HUES64 (cell line): ENCODE data around the gene KCNE4.

Experiments
- H3K27ac ChIP-seq: 2 replicates; pipeline ENCODE4 v1.7.0; 2013; ENCODE audit warnings: low read depth, low read length, inconsistent platforms
- H3K27me3 ChIP-seq: 2 replicates; pipeline ENCODE4 v1.6.1; 2013; ENCODE audit warnings: mild to moderate bottlenecking, low read length; ENCODE audit not compliant: insufficient read depth
- H3K36me3 ChIP-seq: 2 replicates; pipeline ENCODE4 v1.6.1; 2013; ENCODE audit warnings: mild to moderate bottlenecking, low read length; ENCODE audit not compliant: insufficient read depth
- H3K4me1 ChIP-seq: 2 replicates; pipeline ENCODE4 v1.6.1; 2013; ENCODE audit warnings: mild to moderate bottlenecking, low read length, moderate library complexity; ENCODE audit not compliant: insufficient read depth
- H3K4me3 ChIP-seq: 2 replicates; pipeline ENCODE4 v1.5.1; 2013; ENCODE audit warnings: mild to moderate bottlenecking, low read length, moderate library complexity
- H3K9ac ChIP-seq: 2 replicates; pipeline ENCODE4 v1.6.1; 2013; ENCODE audit warnings: mild to moderate bottlenecking, low read depth, low read length
- H3K9me3 ChIP-seq: 2 replicates; pipeline ENCODE4 v1.6.1; 2013; ENCODE audit warnings: low read depth, low read length; ENCODE audit not compliant: insufficient read depth
- WGBS: fragments of 150-250, 120-280 bp; methylation state at CpG from one replicate; pipeline ENCODE4 v1.1.7; 2013; ENCODE audit warnings: missing lambda C conversion rate; 5-methylcytosine and 5-hydroxymethylcytosine counted together

Gene KCNE4

GRCh38 chr2:223042284-223042683 lies 9.7 kb upstream of the KCNE4 start:
- WGBS: 97% methylated on average over 2 of the region's 2 CpGs
- no peaks in the 10 kb centered on the region for H3K9me3 ChIP-seq

GRCh38 chr2:223042704-223043118 lies 9.3 kb upstream of the KCNE4 start:
- WGBS: 79% methylated on average over 1 of the region's 1 CpG
- Histone ChIP-seq H3K4me1 (peaks cover 20% of the 10 kb centered on the region), H3K9me3 (no peaks in the 10 kb centered on the region), H3K27ac (no peak overlapping the region), H3K36me3 (no peaks in the 10 kb centered on the region), H3K9ac (no peak overlapping the region), H3K4me3 (no peak overlapping the region), H3K27me3 (no peaks in the 10 kb centered on the region)

More at GRCh38 chr2:223042284-223042683, 9.7 kb upstream of the KCNE4 start:
- Histone ChIP-seq H3K9ac (no peak overlapping the region), H3K4me1 (peaks cover 24% of the 10 kb centered on the region), H3K27ac (no peak overlapping the region), H3K27me3 (no peaks in the 10 kb centered on the region), H3K36me3 (no peaks in the 10 kb centered on the region), H3K4me3 (no peak overlapping the region)

- no peaks in the 10 kb centered on the region for H3K36me3 ChIP-seq
- H3K4me3 ChIP-seq: no peak overlapping the region
- 98% methylated on average over 7 of the region's 7 CpGs for WGBS
- peaks cover 13% of the 10 kb centered on the region for H3K4me1 ChIP-seq
- H3K27me3 ChIP-seq: no peaks in the 10 kb centered on the region
- no peaks in the 10 kb centered on the region for H3K9me3 ChIP-seq
- no peak overlapping the region for H3K9ac ChIP-seq
- H3K27ac ChIP-seq: no peak overlapping the region
Observed at GRCh38 chr2:223043164-223043941, 8.6 kb upstream of the KCNE4 start.

DNA sequence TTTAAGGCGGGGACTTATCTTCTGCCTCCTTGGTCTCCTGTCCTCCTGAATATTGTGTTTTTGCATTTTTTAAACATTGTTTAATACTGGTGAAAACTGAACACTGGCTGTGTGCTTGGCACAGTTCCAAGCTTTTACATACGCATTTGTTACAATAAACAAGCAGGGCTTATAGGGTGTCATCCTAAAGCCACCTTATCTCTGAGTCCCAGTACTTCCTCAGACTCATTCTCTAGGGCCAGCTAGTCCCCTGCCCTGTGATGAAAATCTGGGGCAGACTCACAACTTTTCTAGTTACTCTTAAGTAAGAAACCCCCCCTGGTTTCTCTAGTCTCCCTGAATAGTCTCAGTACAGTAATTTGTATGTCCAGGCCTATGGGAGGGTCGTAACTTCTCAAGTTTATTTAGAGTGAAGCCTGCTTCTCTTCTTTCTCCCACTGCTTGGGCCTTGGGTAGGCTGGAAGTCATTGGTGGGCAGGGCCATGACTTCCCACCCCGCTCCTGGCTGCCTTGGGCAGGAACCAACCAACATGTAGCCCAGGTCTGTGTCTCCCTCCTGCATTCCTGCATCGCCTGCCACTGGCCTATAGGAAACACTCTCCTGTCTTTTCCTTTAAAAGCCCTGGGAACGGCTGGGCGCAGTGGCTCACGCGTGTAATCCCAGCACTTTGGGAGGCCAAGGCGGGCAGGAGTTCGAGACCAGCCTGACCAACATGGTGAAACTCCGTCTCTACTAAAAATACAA lies 7.7 kb upstream of the KCNE4 start:
- Histone ChIP-seq H3K27me3 (no peaks in the 10 kb centered on the region), H3K36me3 (no peaks in the 10 kb centered on the region), H3K27ac (no peak overlapping the region), H3K9me3 (no peaks in the 10 kb centered on the region), H3K4me3 (no peak overlapping the region), H3K9ac (no peak overlapping the region), H3K4me1 (peaks cover 5% of the 10 kb centered on the region; the same call in 1 of the 2 replicates)
- WGBS: 94% methylated on average over 12 of the region's 12 CpGs

DNA sequence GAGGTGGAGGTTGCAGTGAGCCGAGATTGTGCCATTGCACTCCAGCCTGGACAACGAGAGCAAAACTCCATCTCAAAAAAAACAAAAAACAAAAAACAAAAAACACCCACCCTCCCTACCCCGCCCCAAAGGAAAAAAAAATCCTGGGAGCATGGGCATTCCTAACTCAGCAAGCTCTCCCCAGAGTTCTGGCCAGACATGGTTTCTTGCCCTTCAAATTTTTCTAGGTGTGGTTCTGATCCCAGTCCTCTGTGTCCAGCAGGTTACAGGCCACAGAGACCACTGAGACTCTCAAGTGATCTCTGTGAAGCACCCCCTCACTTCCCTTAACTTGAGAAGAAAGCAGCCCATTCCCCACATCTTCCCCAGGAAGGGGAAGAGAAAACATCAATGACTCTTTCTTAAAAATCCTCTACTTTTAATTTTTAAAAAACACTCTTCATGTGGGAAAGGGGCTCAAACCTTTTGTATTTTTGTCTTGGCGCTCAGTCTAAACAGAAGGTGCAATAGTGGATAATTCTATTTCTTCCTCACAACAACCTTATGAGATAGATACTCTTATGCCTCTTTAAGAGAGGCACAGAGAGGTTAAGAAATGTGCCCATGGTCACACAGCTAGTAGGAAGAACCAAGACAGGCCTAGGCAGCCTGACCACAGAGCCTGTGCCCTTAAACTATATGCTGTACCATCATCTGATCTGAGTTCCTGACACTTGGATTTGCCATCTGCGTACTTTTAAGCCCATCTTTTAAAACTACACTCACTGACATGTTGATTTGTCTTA lies 6.9 kb upstream of the KCNE4 start:
- Histone ChIP-seq H3K9ac (no peak overlapping the region), H3K9me3 (no peaks in the 10 kb centered on the region), H3K36me3 (no peaks in the 10 kb centered on the region), H3K4me3 (no peak overlapping the region), H3K27ac (no peak overlapping the region), H3K27me3 (no peaks in the 10 kb centered on the region), H3K4me1 (peaks cover 5% of the 10 kb centered on the region; the same call in 1 of the 2 replicates)
- 96% methylated on average over 4 of the region's 5 CpGs for WGBS

GRCh38 chr2:223046470-223047040 lies 5.4 kb upstream of the KCNE4 start:
- Histone ChIP-seq H3K4me1 (peaks cover 8% of the 10 kb centered on the region), H3K4me3 (no peak overlapping the region), H3K9ac (no peak overlapping the region), H3K27ac (no peak overlapping the region), H3K9me3 (no peaks in the 10 kb centered on the region), H3K36me3 (no peaks in the 10 kb centered on the region), H3K27me3 (no peaks in the 10 kb centered on the region)
- WGBS: 91% methylated on average over 2 of the region's 2 CpGs

DNA sequence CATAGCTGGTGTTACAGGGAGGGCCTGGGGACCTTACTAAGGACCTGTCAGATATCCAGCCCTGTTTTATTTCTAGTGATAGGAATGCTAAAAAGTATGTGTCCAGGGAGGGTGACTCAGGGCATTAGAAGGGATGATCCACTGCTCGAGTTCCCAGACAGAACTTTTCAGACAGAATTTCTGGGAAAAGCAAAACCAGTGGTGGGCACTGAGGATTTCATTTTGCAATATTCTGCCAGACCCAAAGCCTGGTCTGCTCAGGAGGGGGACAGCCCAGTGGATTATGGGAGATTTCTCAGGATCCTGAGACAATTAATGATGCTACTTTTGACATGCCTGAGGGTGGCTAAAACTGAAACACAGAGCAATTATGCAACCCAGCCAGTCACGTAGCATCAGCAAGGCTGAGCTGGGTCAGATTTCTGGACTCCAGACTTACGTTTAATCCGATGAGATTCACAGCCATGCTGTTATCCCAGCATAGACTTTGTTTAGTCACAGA lies 4.7 kb upstream of the KCNE4 start:
- Histone ChIP-seq H3K9me3 (no peaks in the 10 kb centered on the region), H3K4me3 (no peak overlapping the region), H3K9ac (no peak overlapping the region), H3K27me3 (no peaks in the 10 kb centered on the region), H3K4me1 (peaks cover 13% of the 10 kb centered on the region), H3K27ac (no peak overlapping the region), H3K36me3 (no peaks in the 10 kb centered on the region)
- WGBS: 90% methylated on average over 4 of the region's 4 CpGs

GRCh38 chr2:223048519-223048918 lies 3.5 kb upstream of the KCNE4 start:
- 100% methylated on average over 1 of the region's 1 CpG for WGBS
- peaks cover 13% of the 10 kb centered on the region for H3K4me1 ChIP-seq
- H3K36me3 ChIP-seq: no peaks in the 10 kb centered on the region
- H3K27me3 ChIP-seq: no peaks in the 10 kb centered on the region
- H3K9me3 ChIP-seq: no peaks in the 10 kb centered on the region
- no peak overlapping the region for H3K4me3 ChIP-seq
- no peak overlapping the region for H3K27ac ChIP-seq
- no peak overlapping the region for H3K9ac ChIP-seq

GRCh38 chr2:223049356-223049755 lies 2.6 kb upstream of the KCNE4 start:
- no peak overlapping the region for H3K27ac ChIP-seq
- H3K4me3 ChIP-seq: no peak overlapping the region
- 80% methylated on average over 2 of the region's 4 CpGs for WGBS
- no peak overlapping the region for H3K9ac ChIP-seq
- H3K27me3 ChIP-seq: no peaks in the 10 kb centered on the region
- no peaks in the 10 kb centered on the region for H3K9me3 ChIP-seq
- H3K36me3 ChIP-seq: no peaks in the 10 kb centered on the region
- peaks cover 13% of the 10 kb centered on the region for H3K4me1 ChIP-seq

DNA sequence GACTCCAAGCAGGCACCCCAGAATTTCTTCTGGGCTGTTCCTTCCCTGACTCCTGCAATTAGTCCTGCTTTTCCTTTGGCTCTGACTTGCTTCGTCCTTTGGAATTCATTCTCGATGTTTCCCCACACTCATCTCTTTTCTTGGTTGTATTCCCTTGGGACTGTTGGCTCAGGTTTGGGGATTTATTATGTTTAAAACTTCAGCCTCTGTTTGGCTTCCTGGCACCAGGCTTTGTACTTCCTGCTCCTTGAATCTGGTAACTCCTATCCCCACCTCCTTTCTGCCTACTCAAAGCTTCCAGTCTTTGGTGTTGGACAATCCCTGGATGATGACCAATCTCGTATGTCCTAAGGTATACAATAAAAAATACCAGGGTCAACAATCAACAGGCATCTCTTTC lies 1.8 kb upstream of the KCNE4 start:
- Histone ChIP-seq H3K36me3 (no peaks in the 10 kb centered on the region), H3K9me3 (no peaks in the 10 kb centered on the region), H3K27me3 (no peaks in the 10 kb centered on the region), H3K27ac (no peak overlapping the region), H3K4me1 (peaks cover 13% of the 10 kb centered on the region), H3K4me3 (no peak overlapping the region), H3K9ac (no peak overlapping the region)
- 100% methylated on average over 3 of the region's 3 CpGs for WGBS
